Epithelial cell of prostate (primary cell): Measurements from ENCODE around the gene GMPR.

ENCODE experiments used
- DNase-seq: peaks from one replicate; pipeline ENCODE4 v3.0.0-alpha.2; 2011; ENCODE audit warnings: low read depth, low spot score
- H3K27ac ChIP-seq: fragments of 450-650 bp; 2 replicates; pipeline ENCODE4 v1.5.1; 2017; ENCODE audit warnings: mild to moderate bottlenecking

The GMPR gene

DNA sequence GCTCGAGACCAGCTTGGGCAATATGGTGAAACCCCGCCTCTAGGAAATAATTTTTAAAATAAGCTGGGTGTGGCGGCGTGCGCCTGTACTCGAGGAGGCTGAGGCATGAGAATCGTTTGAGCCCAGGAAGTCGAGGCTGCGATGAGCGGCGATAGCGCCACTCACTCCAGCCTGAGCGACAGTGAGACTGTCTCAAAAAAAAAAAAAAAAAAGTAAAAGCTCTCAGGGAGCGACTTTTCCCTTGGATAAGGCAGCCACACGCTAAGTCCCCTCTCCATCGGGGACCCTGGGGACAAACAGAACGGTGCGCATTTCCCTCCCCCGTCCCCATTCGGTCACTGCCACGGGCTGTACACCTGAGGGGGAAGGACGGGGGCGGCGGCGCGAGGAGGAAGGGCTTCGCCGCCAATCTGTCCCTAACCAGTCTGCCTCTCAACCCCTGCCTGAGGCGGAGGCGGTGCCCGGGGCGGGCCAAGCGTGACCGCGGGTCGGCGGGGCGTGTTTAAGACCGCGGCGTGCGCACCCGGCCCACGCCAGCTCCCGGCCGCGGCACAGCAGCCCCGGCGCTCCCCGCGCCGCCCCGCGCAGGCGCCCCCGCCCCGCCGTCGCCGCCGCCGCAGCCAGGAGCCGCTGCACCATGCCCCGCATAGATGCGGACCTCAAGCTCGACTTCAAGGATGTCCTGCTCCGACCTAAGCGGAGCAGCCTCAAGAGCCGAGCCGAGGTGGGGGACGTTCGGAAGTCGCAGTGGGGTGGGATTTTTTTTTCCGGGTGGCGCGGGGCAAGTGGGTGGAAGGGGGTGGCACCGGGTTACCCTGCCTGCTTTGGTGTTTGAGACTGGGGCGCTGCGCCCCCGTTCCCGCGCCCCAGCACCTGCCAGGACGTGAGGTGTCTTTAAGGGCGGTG lies at the start of gene GMPR:
GMPR (plus strand) TSS at position 531 of the 906 bp plus-strand sequence; CDS start at position 638, 107 bp downstream.
- no peak within 1 kb of the TSS for H3K27ac ChIP-seq
- DNase-seq, result no peak

DNA sequence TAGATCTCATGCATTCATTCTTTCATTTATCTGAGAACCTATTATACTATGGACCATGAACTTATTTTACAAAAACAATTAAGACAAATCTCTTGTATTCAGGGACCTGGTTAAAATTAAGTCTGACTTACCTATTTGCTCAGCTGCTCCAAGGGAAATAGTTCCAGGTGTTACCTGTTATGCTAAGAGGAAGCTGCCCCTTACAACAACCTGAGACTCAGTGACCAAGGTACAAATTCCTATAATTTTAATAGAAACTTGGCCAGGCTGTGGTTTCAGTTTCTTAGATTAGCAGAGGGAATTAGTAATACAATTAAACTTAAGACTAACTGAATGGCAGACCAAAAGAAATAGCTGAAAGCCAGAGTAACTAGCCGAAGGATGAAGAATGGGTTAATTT lies 48.2 kb upstream of the GMPR start:
- H3K27ac ChIP-seq, result no peak overlapping the region
- DNase-seq, result no peak

DNA sequence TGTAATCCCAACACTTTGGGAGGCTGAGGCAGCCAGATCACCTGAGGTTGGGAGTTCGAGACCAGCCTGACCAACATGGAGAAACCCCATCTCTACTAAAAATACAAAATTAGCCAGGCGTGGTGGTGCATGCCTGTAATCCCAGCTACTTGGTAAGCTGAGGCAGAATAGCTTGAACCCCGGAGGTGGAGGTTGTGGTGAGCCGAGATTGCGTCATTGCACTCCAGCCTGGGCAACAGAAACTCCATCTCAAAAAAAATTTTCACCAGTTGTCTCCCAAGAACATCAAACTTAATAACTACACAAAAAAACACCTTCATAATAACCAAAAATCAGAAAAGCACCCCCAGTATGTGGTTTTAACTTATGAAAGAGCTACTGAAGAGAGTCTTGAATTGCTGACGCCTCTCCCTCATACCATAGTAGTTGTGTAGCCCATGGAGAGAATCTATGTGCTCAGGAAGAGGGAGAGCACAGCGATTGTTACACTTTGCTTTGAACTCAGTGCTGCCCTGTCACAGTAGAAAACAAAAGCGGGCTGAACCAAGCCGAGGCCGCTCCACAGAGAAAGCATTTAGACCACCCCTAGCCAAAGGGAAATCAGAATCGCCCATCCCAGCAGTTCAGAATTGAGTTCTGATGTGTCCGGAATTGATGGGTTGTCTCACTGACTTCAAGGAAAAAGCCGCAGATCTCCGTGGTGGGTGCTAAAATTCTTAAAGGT lies 42.0 kb upstream of the GMPR start:
- DNase-seq, result no peak
- no peak overlapping the region for H3K27ac ChIP-seq

GRCh38 chr6:16196984-16197546 lies 41.3 kb upstream of the GMPR start:
- DNase-seq, result no peak
- H3K27ac ChIP-seq, result no peak overlapping the region

DNA sequence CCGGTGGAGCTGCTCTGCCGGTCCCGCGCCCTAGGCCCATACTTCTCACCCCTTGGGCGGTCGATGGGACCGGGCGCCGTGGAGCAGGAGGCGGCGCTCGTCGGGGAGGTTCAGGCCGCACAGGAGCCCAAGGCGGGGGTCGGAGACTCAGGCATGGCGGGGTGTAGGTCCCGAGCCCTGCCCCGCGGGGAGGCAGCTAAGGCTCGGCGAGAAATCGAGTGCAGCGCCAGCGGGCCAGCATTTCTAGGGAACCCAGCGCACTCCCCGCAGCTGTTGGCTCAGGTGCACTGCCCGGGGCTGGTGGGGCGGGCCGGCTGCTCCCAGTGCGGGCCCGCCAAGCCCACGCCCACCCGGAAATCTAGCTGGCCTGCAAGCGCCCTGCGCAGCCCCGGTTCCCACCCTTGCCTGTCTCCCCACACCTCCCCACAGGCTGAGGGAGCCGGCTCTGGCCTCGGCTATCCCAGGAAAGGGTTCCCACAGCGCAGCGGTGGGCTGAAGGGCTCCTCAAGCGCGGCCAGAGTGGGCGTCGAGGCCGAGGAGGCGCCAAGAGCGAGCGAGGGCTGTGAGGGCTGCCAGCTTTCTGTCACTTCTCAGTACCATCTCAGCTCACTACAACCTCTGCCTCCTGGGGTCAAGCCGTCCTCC lies 40.2 kb upstream of the GMPR start:
- no peak for DNase-seq
- no peak overlapping the region for H3K27ac ChIP-seq

DNA sequence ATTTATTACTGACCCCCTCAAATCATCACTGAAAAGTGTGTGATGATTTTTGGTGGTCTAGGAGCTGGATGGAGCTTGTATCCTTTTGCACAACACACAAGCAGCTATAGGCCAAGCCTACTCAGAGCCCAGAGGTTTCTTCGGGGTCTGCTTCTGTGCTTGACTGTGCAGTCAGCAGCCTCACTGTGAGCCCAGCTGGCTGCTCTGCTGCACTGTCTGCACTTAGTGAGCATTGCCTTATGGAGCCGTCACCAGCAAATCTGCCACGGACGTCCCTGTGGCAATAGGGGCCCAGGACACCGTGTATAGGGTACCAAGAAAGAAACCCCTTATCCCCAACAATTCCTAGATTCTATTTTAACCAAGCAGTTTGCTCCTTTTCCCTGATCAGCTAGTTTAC lies 38.6 kb upstream of the GMPR start:
- H3K27ac ChIP-seq, result no peak overlapping the region
- no peak for DNase-seq

DNA sequence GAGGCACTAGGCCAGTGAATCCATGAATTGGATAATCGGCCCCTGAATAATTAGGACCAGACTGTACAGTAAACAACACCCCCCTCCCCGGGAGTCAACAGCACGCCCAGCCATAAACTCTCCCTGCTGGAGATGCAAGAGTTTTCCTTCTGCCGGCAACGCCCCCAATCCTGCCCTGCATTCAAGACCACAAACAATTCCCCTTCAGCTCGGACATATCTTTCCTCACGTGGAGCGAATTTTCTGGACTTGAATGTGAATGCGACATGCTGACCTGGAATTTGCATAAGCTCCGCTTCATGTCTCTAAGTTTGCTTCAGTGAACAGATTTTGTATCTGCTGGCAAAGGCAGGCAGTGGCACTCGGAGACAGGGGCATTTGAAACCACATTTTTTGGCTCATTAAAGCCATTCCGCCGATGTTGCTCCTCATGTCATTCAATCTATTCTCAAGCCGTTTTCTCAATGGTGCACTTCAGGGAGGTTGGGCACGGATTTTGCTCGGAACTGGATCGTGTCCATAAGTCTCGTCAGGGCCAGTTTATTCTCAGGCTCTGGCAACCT lies 38.0 kb upstream of the GMPR start:
- H3K27ac ChIP-seq, result no peak overlapping the region
- DNase-seq, result no peak

DNA sequence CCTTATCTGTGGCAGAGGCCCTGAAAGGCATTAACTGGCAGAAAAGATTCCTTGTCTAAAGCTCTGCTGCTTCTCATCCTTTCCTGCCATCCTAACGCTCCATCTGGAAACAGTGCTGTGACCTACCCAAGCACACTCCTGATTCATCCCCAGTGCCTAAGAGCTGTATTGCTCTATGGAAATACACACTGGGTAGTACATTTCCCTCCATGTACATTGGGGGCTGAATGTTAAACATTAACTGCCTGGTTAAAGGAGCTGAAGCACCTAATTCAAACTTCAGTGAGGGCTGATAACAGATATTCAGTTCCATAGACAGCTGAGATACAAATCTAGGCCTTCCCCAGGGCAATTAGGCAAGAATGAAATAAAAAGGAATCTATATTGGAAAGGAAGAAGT lies 36.7 kb upstream of the GMPR start:
- DNase-seq, result no peak
- H3K27ac ChIP-seq, result no peak overlapping the region

DNA sequence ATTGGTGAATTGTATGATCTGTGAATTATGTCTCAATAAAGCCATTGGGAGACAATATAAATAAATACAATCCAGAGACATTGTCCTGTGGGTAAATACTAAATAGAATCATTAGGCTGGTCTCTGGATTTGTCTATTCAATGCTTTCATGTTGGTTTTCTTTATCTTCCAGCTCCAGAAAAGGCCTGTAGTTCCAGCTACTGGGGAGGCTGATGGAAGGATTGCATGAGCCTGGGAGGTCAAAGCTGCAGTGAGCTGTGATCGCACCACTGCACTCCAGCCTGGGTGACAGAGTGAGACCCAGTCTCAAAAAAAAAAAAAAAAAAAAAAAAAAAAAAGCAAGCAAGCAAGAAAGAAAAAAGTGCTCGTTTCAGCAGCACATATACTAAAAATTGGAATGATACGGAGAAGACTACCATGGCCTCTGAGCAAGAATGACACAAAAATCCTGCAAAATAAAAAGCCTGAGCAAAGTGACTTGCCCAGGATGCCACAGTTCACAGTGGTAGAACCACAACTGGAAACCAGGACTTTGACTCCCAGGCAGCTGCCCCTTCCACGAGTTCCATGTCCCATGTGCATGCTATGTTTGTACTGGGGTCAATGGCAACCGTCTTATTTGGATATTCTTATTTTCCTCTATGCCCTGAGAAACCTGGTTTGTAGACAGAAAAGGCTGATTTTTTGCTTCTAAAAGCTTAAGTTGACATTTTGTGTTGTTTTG lies 33.6 kb upstream of the GMPR start:
- no peak overlapping the region for H3K27ac ChIP-seq
- no peak for DNase-seq

DNA sequence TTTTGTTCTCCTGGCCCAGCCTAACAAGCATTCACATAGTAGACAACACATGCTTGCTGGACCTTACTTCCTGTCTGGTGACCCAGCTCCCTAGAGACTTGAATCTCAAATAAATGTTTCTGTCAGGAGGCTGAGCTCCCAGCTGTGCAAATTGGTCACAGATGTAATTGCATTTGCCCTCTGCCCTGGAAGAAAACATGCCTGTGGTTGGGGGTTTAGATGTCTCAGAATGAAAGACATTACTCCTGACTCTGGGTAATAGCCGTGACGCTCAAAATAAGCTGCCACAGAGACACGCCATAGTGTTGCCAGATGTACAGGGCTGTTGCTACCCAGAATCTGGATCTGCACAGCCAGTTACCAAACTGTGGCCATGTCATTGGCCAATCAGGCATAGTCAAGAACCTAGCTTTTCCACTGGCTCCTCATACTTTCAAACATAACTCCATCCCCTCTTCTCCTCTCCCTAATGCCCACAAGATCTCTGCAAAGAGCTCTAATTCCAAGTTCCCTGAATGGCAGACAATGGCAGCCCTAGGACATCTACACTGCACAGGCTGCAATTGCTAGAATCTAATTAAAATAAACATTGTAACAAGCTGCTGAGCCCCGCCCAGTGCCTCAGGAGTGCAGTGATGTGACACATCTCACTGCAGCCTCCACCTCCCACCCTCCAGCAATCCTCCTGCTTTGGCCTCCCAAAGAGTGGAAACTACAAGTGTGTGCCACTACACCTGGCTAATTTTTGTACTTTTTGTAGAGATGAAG lies 32.8 kb upstream of the GMPR start:
- no peak overlapping the region for H3K27ac ChIP-seq
- DNase-seq, result no peak

DNA sequence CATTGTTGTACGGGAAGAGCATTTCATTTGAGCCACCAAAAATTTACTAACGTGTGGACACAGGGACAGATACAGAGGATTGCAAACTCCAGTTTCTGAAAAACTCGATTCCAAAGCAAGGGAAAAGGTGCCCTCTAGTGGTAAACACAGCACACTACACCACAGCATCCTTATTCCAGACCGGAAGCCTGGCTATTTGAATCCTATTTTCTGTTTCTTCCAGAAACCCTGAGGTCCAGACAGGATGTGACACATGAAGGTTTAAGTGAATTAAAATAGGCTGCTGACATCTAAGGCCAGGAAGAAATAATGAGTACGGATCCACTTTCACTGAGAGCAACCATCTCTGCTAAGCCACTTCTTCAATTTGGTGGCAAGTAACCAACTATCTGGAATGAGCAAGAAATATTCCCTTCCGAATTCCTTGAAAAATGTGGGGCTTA lies 31.8 kb upstream of the GMPR start:
- no peak overlapping the region for H3K27ac ChIP-seq
- DNase-seq, result no peak

GRCh38 chr6:16208989-16209388 lies 29.4 kb upstream of the GMPR start:
- no peak overlapping the region for H3K27ac ChIP-seq
- no peak for DNase-seq

DNA sequence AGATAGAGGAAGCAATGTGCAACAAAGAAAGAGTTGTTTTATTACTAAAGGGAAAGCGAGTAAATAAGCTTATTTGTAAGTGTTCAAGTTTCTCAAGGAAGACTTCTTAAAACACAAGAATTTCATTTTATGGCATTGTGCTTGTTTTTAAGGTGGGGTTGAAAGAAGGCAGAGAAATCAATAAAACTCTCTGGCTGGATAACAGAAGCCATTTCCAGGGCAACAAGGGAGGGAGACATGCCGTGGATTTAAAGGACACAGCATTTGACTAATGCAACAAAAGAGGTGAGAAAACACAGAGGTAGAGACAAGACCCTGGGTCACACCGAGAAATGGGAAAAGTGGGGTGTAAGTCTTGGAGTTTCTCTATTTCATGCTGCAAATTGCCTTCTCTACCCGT lies 28.8 kb upstream of the GMPR start:
- no peak overlapping the region for H3K27ac ChIP-seq
- DNase-seq, result no peak

GRCh38 chr6:16212276-16212675 lies 26.1 kb upstream of the GMPR start:
- no peak for DNase-seq
- no peak overlapping the region for H3K27ac ChIP-seq

DNA sequence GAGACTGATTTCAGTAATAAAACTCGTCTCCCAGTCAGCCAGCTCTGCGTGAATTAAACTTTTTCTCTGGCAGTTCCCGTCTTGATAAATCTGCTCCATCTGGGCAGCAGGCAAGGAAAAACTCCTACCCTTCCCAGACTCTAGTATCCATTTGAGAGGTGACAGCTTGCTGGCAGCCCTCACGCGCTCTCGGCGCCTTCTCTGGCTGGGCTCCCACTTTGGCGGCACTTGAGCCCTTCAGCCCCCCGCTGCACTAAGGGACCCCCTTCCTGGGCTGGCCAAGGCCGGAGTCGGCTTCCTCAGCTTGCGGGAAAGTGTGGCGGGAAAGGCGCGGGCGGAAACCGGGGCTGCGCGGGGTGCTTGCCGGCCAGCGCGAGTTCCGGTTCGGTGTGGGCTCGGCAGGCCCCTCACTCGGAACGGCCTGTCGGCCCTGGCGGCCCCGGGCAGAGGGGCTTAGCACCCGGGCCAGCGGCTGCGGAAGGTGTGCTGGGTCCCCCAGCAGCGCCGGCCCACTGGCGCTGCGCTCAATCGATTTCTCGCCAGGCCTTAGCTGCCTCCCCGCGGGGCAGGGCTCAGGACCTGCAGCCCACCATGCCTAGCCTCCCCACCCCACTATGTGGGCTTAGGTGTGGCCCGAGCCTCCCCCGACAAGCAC lies 21.8 kb upstream of the GMPR start:
- no peak for DNase-seq
- no peak overlapping the region for H3K27ac ChIP-seq

GRCh38 chr6:16217156-16217721 lies 21.1 kb upstream of the GMPR start:
- no peak overlapping the region for H3K27ac ChIP-seq

DNA sequence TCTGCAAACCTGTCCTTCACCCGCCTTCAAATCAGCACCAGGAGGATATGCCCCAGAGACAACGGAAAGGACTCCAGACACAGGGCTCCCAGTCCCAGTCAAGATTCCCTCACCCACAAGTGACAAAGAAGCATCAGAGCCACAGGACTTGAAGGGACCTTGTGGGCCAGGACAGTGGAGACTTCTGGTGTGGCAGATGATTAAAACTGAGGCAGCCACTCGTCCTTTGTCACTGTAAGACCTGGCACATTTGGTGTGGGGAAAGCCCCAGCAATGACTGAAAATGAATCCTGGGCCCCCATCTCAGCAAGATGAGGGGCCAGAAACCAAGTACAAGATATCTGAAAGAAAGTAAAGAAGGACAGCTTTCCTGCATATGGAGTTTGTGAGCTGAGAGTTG lies 15.6 kb upstream of the GMPR start:
- H3K27ac ChIP-seq, result no peak overlapping the region
- no peak for DNase-seq

More at GRCh38 chr6:16217156-16217721, 21.1 kb upstream of the GMPR start:
- DNase-seq, result no peak

GRCh38 chr6:16223362-16223761 lies 15.0 kb upstream of the GMPR start:
- DNase-seq, result no peak
- no peak overlapping the region for H3K27ac ChIP-seq
